IMR-90 (cell line): Measurements from ENCODE around the gene DNAH9. TPM values are rescaled to one million over a fixed set of nuclear protein-coding genes. Genes with fewer than 3 reads are reported as not detected.

ENCODE experiments used
- ATAC-seq: fragments of 200-7000 bp; cut with Tn5 transposase; 2 replicates; pipeline ENCODE4 v1.9.1; 2020; ENCODE audit warnings: low read depth, mild to moderate bottlenecking, moderate library complexity
- BruUV-seq: library from RNA; stranded (reverse); fragments of 400-500 nt; replicated peaks from 2 replicates; lab custom pipeline; 2021; lab: Mats Ljungman, UMichigan
- CTCF ChIA-PET: fragments of 300-600 bp; formaldehyde crosslinking; extraction: SDS; loops from one replicate; lab custom pipeline; 2021; ENCODE audit warnings: antibody characterized with exemption; lab: Yijun Ruan, JAX
- POLR2A ChIA-PET: fragments of 300-600 bp; sonication (Branson Sonifier 250); formaldehyde crosslinking; loops from one replicate; lab custom pipeline; 2022; ENCODE audit warnings: antibody characterized with exemption; ENCODE audit not compliant: unreplicated experiment; lab: Charles Lee
- DNase-seq: peaks from one replicate; pipeline ENCODE4 v3.0.0; 2013
- H2AFZ ChIP-seq: replicated peaks from 2 replicates; pipeline ENCODE3; 2013; ENCODE audit warnings: low read length, mild to moderate bottlenecking; ENCODE audit not compliant: poor library complexity
- H2AK5ac ChIP-seq: 2 replicates; pipeline ENCODE4 v1.6.1; 2013; ENCODE audit warnings: low read depth, low read length, inconsistent platforms
- H2AK9ac ChIP-seq: replicated peaks from 2 replicates; pipeline ENCODE3; 2013; ENCODE audit warnings: mild to moderate bottlenecking, low read depth, low read length, moderate library complexity; ENCODE audit not compliant: poor library complexity
- H2BK120ac ChIP-seq: 2 replicates; pipeline ENCODE4 v1.6.1; 2013; ENCODE audit warnings: low read depth, low read length, inconsistent platforms
- H2BK15ac ChIP-seq: 3 replicates; pipeline ENCODE4 v1.6.1; 2013; ENCODE audit warnings: low read depth, low read length, inconsistent platforms
- H2BK20ac ChIP-seq: 2 replicates; pipeline ENCODE4 v1.6.1; 2013; ENCODE audit warnings: low read depth, mild to moderate bottlenecking, inconsistent platforms, low read length, moderate library complexity
- H2BK5ac ChIP-seq: 2 replicates; pipeline ENCODE4 v1.6.1; 2013; ENCODE audit warnings: mild to moderate bottlenecking, low read depth, low read length, inconsistent platforms; ENCODE audit not compliant: poor library complexity, severe bottlenecking
- H3K14ac ChIP-seq: replicated peaks from 2 replicates; pipeline ENCODE4 v1.6.1; 2013; ENCODE audit warnings: low read depth, low read length, inconsistent platforms
- H3K18ac ChIP-seq: 2 replicates; pipeline ENCODE4 v1.6.1; 2013; ENCODE audit warnings: low read depth, low read length, control low read depth
- H3K23ac ChIP-seq: 2 replicates; pipeline ENCODE4 v1.6.1; 2013; ENCODE audit warnings: low read depth, low read length, inconsistent platforms
- H3K27ac ChIP-seq: 2 replicates; pipeline ENCODE4 v1.5.1; 2013; ENCODE audit warnings: mild to moderate bottlenecking, control low read depth, low read length; ENCODE audit not compliant: insufficient read depth
- H3K27me3 ChIP-seq: 2 replicates; pipeline ENCODE4 v1.6.1; 2013; ENCODE audit warnings: low read length; ENCODE audit not compliant: control insufficient read depth, insufficient read depth
- H3K36me3 ChIP-seq: 2 replicates; pipeline ENCODE4 v1.6.1; 2013; ENCODE audit warnings: low read length, mixed read lengths; ENCODE audit not compliant: control insufficient read depth, insufficient read depth
- H3K4ac ChIP-seq: 2 replicates; pipeline ENCODE4 v1.6.1; 2013; ENCODE audit warnings: low read depth, low read length, inconsistent platforms
- H3K4me1 ChIP-seq: 2 replicates; pipeline ENCODE4 v1.6.1; 2013; ENCODE audit warnings: low read length, mixed read lengths; ENCODE audit not compliant: control insufficient read depth, insufficient read depth
- H3K4me2 ChIP-seq: 2 replicates; pipeline ENCODE4 v1.6.1; 2013; ENCODE audit warnings: low read depth, mild to moderate bottlenecking, control low read depth, low read length, moderate library complexity
- H3K4me3 ChIP-seq: 2 replicates; pipeline ENCODE4 v1.5.1; 2013; ENCODE audit warnings: low read depth, mild to moderate bottlenecking, control low read depth, low read length, moderate library complexity; ENCODE audit not compliant: insufficient read depth
- H3K56ac ChIP-seq: 2 replicates; pipeline ENCODE4 v1.6.1; 2013; ENCODE audit warnings: low read length, inconsistent platforms; ENCODE audit not compliant: insufficient read depth; ENCODE audit errors: extremely low read depth
- H3K79me1 ChIP-seq, 2 experiments: 2 replicates each; pipeline ENCODE4 v1.6.1; 2013; ENCODE audit warnings: low read length in 2 of 2, inconsistent platforms in 1 of 2, low read depth in 1 of 2
- H3K9ac ChIP-seq: 2 replicates; pipeline ENCODE4 v1.6.1; 2013; ENCODE audit warnings: low read depth, low read length, control low read depth
- H3K9me1 ChIP-seq: 2 replicates; pipeline ENCODE4 v1.6.1; 2013; ENCODE audit warnings: low read length, inconsistent platforms; ENCODE audit not compliant: insufficient read depth
- H3K9me3 ChIP-seq: 2 replicates; pipeline ENCODE4 v1.6.1; 2013; ENCODE audit warnings: low read length; ENCODE audit not compliant: control insufficient read depth, insufficient read depth
- H4K20me1 ChIP-seq: 2 replicates; pipeline ENCODE4 v1.6.1; 2013; ENCODE audit warnings: low read length, inconsistent platforms; ENCODE audit not compliant: insufficient read depth
- H4K5ac ChIP-seq: 2 replicates; pipeline ENCODE4 v1.6.1; 2013; ENCODE audit warnings: mild to moderate bottlenecking, low read depth, low read length, control low read depth
- H4K8ac ChIP-seq, 2 experiments: 2 replicates each; pipeline ENCODE4 v1.6.1; 2013; ENCODE audit warnings: low read depth in 2 of 2, low read length in 2 of 2, control low read depth in 1 of 2, inconsistent platforms in 1 of 2
- H4K91ac ChIP-seq: 2 replicates; pipeline ENCODE4 v1.6.1; 2013; ENCODE audit warnings: low read depth, low read length, inconsistent platforms; ENCODE audit not compliant: insufficient read depth
- FOS ChIP-seq: fragments of 150-350 bp; IDR thresholded peaks from 2 replicates; pipeline ENCODE4 v1.6.1; 2016; ENCODE audit warnings: low read depth, low read length
- MAFK ChIP-seq: IDR thresholded peaks from 2 replicates; pipeline ENCODE4 v1.6.1; 2012; ENCODE audit warnings: low read depth, low read length, improper control_type of control experiment
- MAZ ChIP-seq: IDR thresholded peaks from 2 replicates; pipeline ENCODE4 v1.6.1; 2012; ENCODE audit warnings: low read depth, mild to moderate bottlenecking, low read length, improper control_type of control experiment, moderate library complexity, borderline replicate concordance
- MXI1 ChIP-seq: IDR thresholded peaks from 2 replicates; pipeline ENCODE4 v1.6.1; 2012; ENCODE audit warnings: low read depth, mild to moderate bottlenecking, low read length, moderate library complexity, borderline replicate concordance
- NFE2L2 ChIP-seq: fragments of 150-350 bp; IDR thresholded peaks from 2 replicates; pipeline ENCODE4 v1.6.1; 2016; ENCODE audit warnings: low read depth, mild to moderate bottlenecking, low read length
- POLR2A ChIP-seq: IDR thresholded peaks from 2 replicates; pipeline ENCODE4 v1.6.1; 2012; ENCODE audit warnings: mild to moderate bottlenecking, low read depth, low read length
- RAD21 ChIP-seq: IDR thresholded peaks from 2 replicates; pipeline ENCODE4 v1.6.1; 2012; ENCODE audit warnings: low read length, improper control_type of control experiment
- RCOR1 ChIP-seq: IDR thresholded peaks from 2 replicates; pipeline ENCODE4 v1.6.1; 2012; ENCODE audit warnings: mild to moderate bottlenecking, low read length, improper control_type of control experiment; ENCODE audit not compliant: insufficient replicate concordance
- RFX5 ChIP-seq: IDR thresholded peaks from 2 replicates; pipeline ENCODE4 v1.8.0; 2012; ENCODE audit warnings: low read depth, mild to moderate bottlenecking, low read length, moderate library complexity
- WGBS, 2 experiments: methylation state at CpG; one replicate each; pipeline versions ENCODE4 v1.1.5 to v1.1.7; 2013; ENCODE audit warnings: missing lambda C conversion rate in 2 of 2; ENCODE audit not compliant: insufficient read length in 1 of 2; ENCODE audit errors: extremely low coverage in 2 of 2; 5-methylcytosine and 5-hydroxymethylcytosine counted together
- dilution Hi-C: fragments of 300-500 bp; cut with HindIII; formaldehyde crosslinking; loops from one replicate; pipeline ENCODE4 v1.14.3; 2018; ENCODE audit warnings: low sequenced_read_pairs; ENCODE audit not compliant: unreplicated experiment
- in situ Hi-C: fragments of 300-500 bp; cut with MboI; formaldehyde crosslinking; loops from 3 replicates; pipeline ENCODE4 v1.14.3; 2019; ENCODE audit warnings: low sequenced_read_pairs, inconsistent platforms, mixed read lengths
- intact Hi-C: fragments of 100-400 bp; cut with micrococcal nuclease; formaldehyde crosslinking; loops from 2 replicates; pipeline ENCODE4 v1.10.0; 2022
- polyA plus RNA-seq, 3 experiments: library from polyadenylated mRNA; depleted of rRNA; stranded (reverse); fragments of >200 nt; gene quantifications; 2 replicates each; pipeline ENCODE4 v1.2.3, GENCODE V29; 2012; ENCODE audit warnings: low replicate concordance in 1 of 3
- total RNA-seq: library from RNA; depleted of rRNA; stranded (reverse); fragments of >200 nt; gene quantifications from 2 replicates; pipeline ENCODE4 v1.2.3, GENCODE V29; 2012
- TF ChIP-seq, protein P1 (sequence below): conservative IDR thresholded peaks from 2 replicates; pipeline ENCODE4 v1.5.1; 2012; ENCODE audit warnings: mild to moderate bottlenecking, low read depth, low read length, improper control_type of control experiment

Gene DNAH9
- total and polyA plus RNA-seq, 2 of the 4 experiments (the other 2 are of a cell fraction), result not detected

DNA sequence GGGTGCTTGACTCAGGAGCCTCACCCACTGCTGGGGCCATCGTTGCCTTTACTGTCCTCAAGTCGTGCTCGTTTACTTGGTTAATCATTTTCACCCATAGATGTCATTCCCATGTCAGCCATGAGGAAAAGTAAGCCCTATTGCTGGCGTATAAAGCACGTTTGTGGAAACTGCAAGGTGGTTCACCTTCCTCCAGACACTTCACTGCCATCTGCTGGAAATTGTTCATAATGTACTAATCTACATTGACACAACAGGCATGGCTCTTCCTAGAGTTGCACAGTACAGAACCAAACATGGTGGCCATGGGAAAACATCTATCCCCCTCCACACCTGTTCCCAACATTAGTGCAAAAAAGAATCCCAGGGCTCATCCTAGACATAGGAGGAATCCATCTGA is 282.4 kb downstream of the DNAH9 start:
- Histone ChIP-seq H3K36me3 (no peaks in the 10 kb centered on the region), H2AK5ac (no peak overlapping the region), H3K4me3 (no peak overlapping the region), H2AFZ (no peak overlapping the region), H2BK20ac (no peak overlapping the region), H3K56ac (no peak overlapping the region), H3K18ac (no peak overlapping the region), H3K9ac (no peak overlapping the region), H3K4ac (no peak overlapping the region), H3K23ac (no peak overlapping the region), H2BK15ac (no peak overlapping the region), H4K5ac (no peak overlapping the region), H3K4me2 (no peak overlapping the region), H2BK5ac (no peak overlapping the region), H3K9me1 (no peaks in the 10 kb centered on the region), H3K4me1 (no peaks in the 10 kb centered on the region), H3K79me1 (no peaks in the 10 kb centered on the region), H3K27ac (no peak overlapping the region), H3K9me3 (peaks cover 16% of the 10 kb centered on the region), H3K14ac (no peak overlapping the region), H4K20me1 (no peaks in the 10 kb centered on the region), H4K8ac (no peak overlapping the region), H3K27me3 (no peaks in the 10 kb centered on the region), H2AK9ac (no peak overlapping the region), H2BK120ac (no peak overlapping the region), H4K91ac (no peak overlapping the region)
- ATAC-seq, result no peak
- no TSS peak for BruUV-seq
- POLR2A ChIA-PET, result no interaction called here
- in situ Hi-C loops (no loop called here), intact Hi-C loops (no loop called here), dilution Hi-C loops (no loop called here)
- WGBS, 2 experiments, result no CpG with 5 or more reads among the region's 5 CpGs
- CTCF ChIA-PET, result no interaction called here
- DNase-seq, result no peak
- TF ChIP-seq FOS, result no peak
- no peak for TF ChIP-seq NFE2L2
- no peak for TF ChIP-seq MAFK
- TF ChIP-seq RCOR1, result no peak
- no peak for TF ChIP-seq MAZ
- no peak for TF ChIP-seq POLR2A
- no peak for TF ChIP-seq RFX5
- TF ChIP-seq RAD21, result no peak
- TF ChIP-seq, protein P1, sequence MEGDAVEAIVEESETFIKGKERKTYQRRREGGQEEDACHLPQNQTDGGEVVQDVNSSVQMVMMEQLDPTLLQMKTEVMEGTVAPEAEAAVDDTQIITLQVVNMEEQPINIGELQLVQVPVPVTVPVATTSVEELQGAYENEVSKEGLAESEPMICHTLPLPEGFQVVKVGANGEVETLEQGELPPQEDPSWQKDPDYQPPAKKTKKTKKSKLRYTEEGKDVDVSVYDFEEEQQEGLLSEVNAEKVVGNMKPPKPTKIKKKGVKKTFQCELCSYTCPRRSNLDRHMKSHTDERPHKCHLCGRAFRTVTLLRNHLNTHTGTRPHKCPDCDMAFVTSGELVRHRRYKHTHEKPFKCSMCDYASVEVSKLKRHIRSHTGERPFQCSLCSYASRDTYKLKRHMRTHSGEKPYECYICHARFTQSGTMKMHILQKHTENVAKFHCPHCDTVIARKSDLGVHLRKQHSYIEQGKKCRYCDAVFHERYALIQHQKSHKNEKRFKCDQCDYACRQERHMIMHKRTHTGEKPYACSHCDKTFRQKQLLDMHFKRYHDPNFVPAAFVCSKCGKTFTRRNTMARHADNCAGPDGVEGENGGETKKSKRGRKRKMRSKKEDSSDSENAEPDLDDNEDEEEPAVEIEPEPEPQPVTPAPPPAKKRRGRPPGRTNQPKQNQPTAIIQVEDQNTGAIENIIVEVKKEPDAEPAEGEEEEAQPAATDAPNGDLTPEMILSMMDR, result no peak
- no peak for TF ChIP-seq MXI1
